ENCODE results near the gene P2RX6. TPM values are rescaled to one million over a fixed set of nuclear protein-coding genes. Genes with fewer than 3 reads are reported as not detected.

Gene P2RX6
- total RNA-seq, 1 experiment from 2014 or later: 1.0 TPM

DNA sequence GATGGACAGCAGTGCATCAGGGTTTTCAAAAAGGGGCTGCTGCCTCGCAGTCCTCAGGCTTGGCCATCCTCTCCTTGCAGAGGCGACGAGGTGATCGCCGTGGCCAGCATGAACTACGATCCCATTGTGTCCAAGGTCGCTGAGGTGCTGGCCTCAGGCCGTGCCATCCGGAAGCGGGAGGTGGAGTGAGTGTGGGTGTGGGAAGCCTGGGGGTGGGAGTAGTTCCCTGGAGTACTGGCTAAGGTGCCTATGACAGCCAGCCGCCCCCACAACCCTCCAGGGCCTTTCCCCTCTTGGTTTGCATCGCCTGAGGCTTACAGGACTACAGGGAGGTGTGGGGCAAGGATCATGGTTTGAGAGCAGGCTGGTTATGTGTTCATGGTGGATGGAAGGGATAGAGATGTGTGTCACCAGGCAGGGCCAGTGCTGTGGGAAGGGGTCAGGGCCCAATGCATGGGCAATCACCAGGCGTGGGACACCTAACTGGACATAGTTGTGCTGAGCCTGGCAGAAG, 35.0 kb upstream of the P2RX6 start:
- no peak for DNase-seq (ENCODE audit: low spot score)

DNA sequence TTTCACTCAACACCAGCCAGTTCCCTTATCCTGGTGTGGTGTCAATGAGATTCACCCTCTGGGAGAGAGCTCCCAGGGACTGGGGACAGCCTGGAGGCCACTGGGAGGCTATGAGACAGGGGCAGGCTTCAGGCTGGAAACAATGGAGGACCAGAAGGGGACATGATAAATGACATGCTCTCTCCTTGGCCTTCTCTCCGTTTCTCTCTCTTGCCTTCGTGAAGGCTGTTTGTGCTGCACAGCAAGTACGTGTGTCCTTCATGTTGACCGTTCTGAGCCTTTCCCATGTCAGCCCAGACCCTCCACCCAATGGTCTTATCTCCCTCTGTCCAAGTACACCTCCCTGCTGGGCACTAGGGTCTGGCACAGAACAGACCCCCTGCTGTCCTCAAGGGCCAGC, 34.4 kb upstream of the P2RX6 start:
- DNase-seq (ENCODE audit: low spot score): no peak

DNA sequence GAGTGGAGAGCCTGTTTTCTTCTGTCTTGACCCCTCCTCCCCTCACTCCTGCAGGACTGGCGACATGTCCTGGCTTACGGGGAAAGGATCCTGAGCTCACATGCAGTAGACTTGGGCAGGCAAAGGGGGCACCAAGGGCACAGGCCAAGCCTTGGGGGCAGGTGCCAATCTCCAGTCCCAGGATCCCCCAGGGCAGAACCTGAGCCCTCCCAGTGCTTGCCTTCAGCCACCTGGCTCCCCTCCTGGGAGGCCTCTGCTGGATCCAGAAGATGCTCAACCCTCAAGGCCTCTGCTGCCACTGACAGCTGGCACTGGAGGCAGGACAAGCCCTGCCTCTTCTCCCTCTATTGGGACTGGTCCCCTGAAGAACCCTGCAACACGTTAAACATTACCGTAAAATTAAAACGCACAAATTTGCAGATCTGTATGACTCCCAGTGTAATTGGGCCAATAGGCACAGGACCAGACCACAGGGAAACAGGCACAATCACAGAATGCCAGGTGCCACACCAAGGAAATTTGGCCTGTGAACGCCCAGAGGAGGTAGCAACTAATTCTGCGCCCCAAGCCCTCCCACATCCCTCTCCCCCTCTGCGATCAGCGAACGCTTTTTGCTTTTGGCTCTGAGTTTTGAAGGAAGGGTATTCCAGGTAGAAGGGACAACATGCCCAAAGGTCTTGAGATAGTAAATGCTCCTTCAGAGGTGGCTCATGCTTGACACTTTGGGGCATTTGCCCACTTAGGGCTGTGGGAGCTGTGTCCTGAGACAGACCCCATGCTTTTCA, 33.8 kb upstream of the P2RX6 start:
- DNase-seq (ENCODE audit: low spot score): no peak

DNA sequence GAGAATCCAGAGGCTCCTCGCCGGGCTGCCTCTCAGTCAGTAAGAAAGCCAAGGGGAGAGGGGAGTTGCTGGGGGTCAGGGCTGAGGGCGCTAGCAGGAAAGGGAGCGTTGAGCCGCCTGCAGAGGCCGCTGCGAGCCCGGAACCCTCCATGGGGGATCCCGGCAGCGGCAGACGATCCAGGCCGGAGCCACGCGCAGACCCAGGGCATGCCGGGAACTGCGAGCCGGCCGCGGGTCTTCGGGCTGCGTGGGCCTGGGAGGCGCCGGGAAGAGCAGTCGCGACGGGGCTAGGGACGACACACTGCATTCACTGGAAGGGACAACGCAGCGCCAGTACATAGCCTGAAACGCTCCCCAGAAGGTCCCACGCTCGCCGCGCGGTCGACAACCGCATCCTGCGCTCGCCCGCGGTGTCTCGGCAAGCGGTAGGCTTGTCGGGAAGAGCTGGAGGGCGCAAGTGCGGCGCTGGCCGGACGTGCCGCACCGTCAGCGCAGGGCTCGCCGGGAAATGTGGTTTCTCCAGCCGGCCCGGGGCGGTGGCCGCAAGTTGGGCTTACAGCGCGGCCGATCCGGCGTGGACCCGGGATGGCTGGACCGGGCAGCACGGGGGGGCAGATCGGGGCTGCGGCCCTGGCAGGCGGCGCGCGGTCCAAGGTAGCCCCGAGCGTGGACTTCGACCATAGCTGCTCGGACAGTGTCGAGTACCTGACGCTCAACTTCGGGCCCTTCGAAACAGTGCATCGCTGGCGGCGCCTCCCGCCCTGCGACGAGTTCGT, 33.0 kb upstream of the P2RX6 start, which contains the start of gene LZTR1:
Gene LZTR1, plus strand, starts transcription at position 511 of the 776 bp plus-strand sequence. Its CDS starts 75 bp downstream, at position 586.
- DNase-seq (ENCODE audit: low spot score): peak; percentile 66

DNA sequence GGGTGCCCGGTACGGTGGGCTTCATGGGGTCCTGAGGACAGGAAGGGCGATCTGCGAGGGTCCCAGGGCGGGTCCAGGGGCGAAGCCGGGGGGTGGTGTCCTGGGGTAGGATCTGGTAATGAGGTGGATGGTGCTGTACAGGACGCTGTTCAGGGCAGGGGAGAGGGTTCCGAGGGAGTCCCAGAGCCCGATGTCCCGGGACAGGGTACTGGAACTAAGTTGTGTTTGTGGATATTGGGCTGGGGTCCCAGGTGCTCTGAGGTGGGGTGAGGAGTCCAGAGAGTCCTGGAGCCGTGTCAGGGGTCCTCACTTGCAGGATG, 32.4 kb upstream of the P2RX6 start:
- no peak for DNase-seq (ENCODE audit: low spot score)

DNA sequence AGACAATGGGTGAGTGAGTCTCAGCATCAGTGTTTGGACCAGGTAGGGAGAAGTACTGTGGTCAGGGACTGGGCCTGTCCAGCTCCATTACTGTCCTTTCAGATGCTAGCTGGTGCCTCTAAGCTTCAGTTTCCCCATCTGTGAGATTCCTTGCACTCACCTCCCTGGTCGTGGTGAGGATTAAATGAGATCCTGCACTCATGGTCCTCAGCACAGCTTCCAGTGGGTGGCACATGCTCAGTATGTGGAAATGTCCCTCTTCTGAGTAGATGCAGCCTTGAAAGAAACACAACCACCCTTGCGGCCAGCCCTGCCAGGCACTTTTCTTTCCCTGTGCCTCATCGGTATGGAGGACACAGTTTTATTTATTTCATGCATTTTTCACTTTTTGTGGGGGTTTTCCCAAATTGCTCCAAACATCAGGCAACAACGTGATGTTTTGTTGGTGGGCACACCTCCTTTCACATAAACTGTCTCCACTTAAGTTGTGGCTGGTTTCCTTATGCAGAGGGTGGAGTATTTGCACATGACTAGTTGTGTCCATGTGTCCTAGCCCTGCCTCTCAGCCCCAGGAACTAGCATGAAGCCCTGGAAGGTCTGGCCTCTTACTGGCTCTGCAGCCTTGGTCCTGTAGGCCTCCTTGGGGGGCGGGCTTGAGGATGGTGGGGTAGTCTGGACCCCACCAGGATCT, 31.7 kb upstream of the P2RX6 start:
- DNase-seq (ENCODE audit: low spot score): no peak

DNA sequence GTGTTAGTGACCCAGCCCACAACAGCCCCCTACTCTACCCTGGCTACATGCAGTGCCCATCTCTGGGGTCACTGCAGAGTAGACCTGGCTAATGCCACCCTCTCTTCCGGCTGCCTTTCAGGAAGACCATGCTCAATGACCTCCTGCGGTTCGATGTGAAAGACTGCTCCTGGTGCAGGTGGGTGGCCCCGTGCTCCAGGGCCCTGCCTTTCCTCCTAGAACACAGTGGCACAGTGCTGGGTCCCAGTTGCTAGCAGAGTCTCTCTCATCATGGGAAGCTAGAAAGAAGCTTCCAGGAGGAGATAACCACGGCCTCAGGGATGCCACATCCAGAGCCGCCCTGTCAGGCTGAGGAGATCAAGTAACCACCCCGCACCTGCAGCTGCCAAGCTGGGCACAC, 29.2 kb upstream of the P2RX6 start:
- DNase-seq (ENCODE audit: low spot score): no peak

DNA sequence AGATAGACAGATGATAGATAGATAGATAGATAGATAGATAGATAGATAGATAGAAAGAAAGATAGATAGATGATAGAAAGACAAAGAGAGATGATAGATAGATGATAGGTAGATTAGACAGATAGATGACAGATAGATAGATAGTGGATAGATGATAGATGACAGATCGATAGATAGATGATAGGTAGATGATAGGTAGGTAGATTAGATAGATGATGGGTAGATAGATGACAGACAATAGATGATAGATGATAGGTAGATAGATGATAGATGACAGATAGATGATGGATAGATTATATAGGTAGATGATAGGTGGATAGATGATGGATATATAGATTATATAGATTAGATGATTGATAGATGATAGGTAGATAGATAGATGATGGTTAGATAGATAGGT, 28.6 kb upstream of the P2RX6 start:
- no peak for DNase-seq (ENCODE audit: low spot score)

DNA sequence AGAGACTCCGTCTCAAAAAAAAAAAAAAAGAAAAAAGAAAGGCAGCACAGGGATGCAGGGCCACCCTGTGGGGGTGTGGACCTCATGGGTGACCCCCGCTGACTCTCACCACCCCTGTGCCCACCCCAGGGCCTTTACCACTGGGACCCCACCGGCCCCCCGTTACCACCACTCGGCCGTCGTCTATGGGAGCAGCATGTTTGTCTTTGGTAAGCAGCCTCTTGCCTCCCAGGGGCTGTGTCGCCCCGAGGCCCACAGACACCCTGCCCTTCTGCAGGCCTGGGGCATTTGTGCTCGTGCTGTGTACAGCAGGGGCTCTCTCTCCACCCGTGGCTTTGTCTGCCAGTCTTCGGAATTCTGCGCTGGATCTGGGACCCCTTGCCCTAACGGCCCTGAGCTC, 27.6 kb upstream of the P2RX6 start:
- no peak for DNase-seq (ENCODE audit: low spot score)

DNA sequence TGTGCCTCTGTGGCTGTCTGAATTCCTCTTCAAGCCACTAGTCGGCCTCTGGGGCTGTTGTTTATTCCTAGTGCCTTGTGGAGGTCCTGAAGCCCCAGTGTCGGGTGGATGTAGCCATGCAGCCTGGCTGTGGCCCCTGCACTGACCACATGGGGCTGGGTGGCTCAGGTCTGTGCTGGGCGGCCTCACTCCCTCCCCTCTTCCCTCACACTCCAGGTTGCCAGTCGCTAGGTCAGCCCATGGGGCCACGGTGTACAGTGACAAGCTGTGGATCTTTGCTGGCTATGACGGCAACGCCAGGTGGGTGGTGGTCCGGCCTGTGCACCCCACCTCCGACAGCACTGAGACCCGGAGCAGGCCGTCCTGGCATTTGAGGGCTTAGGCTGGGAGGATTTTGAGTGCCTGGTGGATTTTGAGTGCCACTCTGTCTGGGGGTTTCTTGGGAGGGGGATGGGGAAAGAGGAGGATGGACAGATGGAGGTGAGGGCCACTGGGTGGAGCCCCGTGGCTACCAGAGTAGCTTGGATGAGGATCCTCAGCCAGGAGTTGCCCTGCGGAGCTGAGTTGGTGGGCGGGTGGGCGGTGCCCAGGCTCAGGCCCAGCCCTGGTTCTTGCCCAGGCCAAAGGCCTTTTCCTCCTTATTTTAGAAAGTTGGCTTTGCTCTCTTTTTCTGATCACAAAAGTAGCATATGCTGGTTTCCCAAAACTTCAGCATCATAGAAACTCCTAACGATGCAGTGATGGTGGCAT, 26.2 kb upstream of the P2RX6 start:
- DNase-seq (ENCODE audit: low spot score): no peak

DNA sequence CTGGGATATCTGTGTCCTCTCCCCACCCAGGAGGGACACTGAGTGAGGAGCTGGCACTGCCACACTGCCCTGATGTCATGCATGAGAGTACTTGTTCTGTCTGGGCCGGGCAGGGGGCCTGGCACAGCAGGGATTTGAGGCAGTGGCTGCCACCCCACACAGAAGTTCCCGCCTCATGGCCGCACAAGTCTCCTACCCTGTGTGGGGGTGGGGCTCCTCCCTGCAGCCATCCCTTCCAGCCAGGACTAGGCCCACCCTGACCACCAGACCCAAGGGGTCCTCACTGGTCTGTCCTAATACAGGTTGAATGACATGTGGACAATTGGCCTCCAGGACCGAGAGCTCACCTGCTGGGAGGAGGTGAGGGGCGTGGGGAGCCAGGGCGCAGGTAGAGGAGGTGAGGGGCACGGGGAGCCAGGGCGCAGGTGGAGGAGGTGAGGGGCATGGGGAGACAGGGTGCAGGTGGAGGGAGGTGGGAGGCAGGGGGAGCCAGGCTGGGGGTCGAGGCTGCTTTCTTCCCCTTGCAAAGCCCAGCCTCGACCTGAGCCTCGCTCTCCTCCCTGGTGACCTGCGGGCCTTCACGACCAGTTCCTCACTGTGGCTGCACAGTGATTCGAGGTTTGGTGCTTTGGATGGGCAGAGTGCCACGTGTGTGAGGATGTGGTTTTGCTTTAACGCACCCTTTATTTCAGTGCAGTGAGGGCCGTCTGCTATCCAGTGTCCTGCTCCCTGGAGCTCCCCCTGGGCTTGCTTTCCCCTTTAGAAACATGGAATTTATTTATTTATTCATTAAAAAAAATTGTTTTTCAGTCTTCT, 25.4 kb upstream of the P2RX6 start:
- DNase-seq (ENCODE audit: low spot score): no peak

DNA sequence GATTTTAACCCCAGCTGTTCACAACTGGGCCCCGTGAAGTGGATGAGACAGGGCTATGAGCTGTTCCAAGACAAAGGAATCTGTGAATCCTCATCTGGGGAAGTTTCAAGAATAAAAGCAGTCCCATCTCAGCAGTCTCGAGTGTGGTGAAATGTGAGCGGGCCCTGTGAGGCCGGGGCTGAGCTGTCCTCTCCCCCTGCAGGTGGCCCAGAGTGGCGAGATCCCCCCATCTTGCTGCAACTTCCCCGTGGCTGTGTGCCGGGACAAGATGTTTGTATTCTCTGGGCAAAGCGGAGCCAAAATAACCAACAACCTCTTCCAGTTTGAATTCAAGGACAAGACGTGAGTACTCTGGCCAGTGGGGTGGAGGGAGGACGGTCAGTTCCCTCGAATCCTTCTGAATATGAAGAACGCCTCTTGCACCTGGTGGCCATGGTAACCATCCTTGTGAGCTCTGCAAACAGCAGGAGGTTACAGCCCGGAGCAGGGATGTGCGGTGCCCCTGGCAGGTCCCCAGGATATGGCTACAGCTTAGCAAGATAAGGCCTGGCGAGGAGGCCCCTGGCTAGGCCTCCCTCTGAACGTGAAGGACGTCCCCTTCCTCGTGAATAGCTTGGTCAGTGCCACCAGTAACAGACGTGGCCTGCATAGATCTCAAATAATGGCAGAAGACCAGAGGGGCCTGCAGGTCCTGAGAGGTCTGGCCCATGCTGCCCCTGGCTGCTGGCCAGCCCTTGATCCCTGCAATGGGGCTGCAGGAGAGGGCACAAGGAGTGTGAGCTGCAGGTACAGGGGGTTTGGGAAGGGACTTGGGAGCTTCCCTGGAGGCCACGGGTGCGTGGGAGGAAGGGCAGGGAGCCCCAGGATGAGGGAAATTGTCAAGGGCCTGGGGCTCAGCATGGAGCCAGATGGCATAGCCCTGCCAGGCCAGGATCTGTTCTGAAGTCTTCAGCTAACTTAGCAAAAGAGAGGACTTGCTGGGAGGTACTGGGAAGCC, 24.5 kb upstream of the P2RX6 start:
- DNase-seq (ENCODE audit: low spot score): no peak

DNA sequence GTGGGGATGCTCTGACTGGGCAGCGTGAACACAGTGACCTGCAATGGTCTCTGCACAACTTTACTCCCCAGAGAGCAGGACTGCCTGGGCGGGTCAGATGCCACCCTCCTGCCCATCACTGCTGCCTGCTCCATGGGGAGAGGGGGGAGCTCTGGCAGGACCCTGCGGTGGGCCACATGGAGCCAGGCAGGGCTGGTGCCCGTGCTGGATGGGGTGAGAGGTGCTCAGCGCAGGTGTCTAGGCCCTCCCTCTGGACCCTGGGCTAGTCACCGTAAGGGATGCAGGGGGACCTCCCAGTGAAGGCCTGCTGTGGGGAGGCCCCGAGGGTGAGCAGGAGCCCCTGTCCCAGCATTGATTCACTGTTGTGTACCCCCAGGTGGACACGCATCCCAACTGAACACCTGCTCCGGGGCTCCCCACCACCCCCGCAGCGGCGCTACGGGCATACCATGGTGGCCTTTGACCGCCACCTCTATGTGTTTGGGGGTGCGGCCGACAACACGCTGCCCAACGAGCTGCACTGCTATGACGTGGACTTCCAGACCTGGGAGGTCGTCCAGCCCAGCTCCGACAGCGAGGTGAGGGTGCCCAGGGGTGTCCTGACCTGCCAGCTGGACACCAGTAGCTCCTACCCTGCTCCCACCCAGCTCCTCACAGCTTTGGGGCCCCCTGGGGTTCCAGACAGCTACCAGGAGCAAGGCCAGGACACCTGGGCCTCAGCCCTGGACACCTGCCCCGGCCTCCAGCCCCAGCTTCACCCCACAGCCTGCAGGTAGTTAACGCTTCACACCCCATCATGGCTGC, 23.5 kb upstream of the P2RX6 start:
- DNase-seq (ENCODE audit: low spot score): no peak

DNA sequence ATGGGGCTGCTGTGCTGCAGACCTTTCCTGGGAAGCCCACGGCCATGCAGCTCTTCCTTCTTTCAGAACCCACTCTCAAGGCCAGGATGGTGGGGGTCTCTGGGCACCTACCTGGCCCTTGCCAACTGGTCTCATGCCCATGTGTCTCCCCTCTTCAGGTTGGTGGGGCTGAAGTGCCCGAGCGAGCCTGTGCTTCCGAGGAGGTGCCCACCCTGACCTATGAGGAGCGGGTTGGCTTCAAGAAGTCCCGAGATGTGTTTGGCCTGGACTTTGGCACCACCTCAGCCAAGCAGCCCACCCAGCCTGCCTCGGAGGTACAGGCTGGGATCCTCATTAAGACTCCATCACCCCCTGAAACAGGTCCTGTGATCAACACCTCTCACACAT, 22.9 kb upstream of the P2RX6 start:
- no peak for DNase-seq (ENCODE audit: low spot score)

DNA sequence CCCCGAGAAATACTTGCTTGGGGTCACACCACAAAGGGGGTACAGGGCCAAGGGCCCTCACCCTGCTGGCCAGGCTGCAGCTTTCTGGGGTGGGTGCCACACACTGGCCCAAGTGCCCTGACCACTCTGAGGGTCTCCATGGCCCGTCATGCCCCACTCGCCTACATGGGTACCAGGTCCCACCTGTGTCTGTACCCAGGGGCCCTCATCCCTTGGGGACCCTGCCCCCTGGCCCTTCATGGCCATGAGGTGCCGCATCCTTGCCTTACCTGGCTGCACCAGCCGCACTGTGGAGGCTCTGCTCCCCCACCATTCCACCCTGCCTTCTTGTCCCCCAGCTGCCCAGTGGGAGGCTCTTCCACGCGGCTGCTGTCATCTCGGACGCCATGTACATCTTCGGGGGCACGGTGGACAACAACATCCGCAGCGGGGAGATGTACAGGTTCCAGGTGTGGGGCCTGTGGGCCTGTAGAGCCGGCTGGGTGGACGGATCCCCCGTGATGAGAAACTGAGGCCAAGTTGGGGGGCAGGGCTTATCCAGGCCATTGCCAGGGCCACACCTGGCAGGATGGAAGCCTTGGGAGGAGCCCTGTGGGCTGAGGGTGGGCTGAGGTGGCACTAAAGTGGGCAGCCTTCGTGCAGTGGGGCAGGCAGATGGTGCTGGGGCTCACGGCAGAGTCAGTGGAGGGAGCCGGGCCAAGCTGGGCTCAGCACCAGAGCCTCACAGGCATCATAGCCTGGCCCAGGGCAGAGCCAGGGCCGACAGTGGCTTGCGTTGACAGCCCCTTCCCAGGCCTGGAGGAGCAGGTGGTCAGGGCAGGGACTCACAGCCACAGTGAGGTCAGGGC, 22.3 kb upstream of the P2RX6 start:
- DNase-seq (ENCODE audit: low spot score): no peak

DNA sequence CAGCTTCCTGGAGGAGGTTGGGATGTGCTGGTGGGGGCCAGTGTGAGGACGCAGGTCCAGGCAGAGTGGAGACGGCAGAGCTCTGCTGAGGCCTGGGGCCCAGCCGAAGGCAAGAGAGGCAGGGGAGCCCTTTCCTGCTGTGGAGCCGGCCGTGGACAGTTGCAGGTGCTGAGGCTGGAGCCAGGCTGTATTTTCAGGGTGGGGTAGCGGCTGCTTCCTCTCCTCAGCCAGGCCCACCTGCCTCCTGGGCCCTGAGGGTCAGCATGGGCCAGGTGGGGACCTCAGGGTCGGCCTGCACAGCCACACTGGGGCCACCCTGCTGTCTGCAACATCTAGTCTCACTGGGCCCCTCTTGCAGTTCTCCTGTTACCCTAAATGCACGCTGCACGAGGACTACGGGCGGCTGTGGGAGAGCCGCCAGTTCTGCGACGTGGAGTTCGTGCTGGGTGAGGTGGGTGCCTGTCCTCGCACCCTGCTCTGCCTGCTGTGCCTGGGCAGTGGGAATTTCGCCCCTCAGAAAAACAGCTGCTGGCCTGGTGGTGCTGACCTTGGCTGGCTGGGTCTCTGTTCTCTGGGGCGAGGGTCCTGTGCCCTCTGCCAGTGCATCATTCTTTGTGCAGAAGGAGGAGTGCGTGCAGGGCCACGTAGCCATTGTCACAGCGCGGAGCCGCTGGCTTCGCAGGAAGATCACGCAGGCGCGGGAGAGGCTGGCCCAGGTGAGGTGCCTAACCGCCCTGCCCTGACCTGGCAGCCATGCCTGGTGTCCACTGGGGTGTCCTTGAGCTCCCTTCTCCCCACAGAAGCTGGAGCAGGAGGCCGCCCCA, 21.4 kb upstream of the P2RX6 start:
- no peak for DNase-seq (ENCODE audit: low spot score)
